ENCODE measurements around the gene DICER1.

Gene DICER1

GRCh38 chr14:95054346-95055280, 102.7 kb downstream of the DICER1 start:
- no peak for DNase-seq

GRCh38 chr14:95052016-95052585, 105.2 kb downstream of the DICER1 start:
- DNase-seq = no peak

- DNase-seq = no peak
Measured at GRCh38 chr14:95049952-95050351, 107.4 kb downstream of the DICER1 start.

- DNase-seq = no peak
Measured at GRCh38 chr14:95048771-95049312, 108.5 kb downstream of the DICER1 start.

- DNase-seq = no peak
Measured at GRCh38 chr14:95047754-95048153, 109.6 kb downstream of the DICER1 start.

GRCh38 chr14:95046711-95047681, 110.3 kb downstream of the DICER1 start:
- no peak for DNase-seq

GRCh38 chr14:95045836-95046430, 111.4 kb downstream of the DICER1 start:
- no peak for DNase-seq

- DNase-seq = no peak
Measured at GRCh38 chr14:95045106-95045701, 112.1 kb downstream of the DICER1 start.

GRCh38 chr14:95044463-95045105, 112.7 kb downstream of the DICER1 start:
- no peak for DNase-seq

GRCh38 chr14:95043732-95044462, 113.4 kb downstream of the DICER1 start:
- DNase-seq = no peak

GRCh38 chr14:95043314-95043713, 114.0 kb downstream of the DICER1 start:
- no peak for DNase-seq

- DNase-seq = no peak
Measured at GRCh38 chr14:95041477-95042020, 115.8 kb downstream of the DICER1 start.

GRCh38 chr14:95040708-95041476, 116.4 kb downstream of the DICER1 start:
- DNase-seq = no peak

GRCh38 chr14:95039993-95040348, 117.4 kb downstream of the DICER1 start:
- DNase-seq = no peak

GRCh38 chr14:95039259-95039992, 117.9 kb downstream of the DICER1 start:
- DNase-seq = no peak

GRCh38 chr14:95038521-95039250, 118.6 kb downstream of the DICER1 start:
- no peak for DNase-seq

- no peak for DNase-seq
Measured at GRCh38 chr14:95037273-95037672, 120.1 kb downstream of the DICER1 start.

Measured in NCI-H1694 treated with DMSO at 0.1 percent for 48 hours (cell line).